Measurements from ENCODE around the gene SYT9. TPM values are rescaled to one million over a fixed set of nuclear protein-coding genes. Genes with fewer than 3 reads are reported as not detected.
A peak's percentile ranks its signal among the peaks of the same experiment; 100 is the strongest.

SYT9 gene
- total RNA-seq, 1 experiment from 2014 or later = not detected

DNA sequence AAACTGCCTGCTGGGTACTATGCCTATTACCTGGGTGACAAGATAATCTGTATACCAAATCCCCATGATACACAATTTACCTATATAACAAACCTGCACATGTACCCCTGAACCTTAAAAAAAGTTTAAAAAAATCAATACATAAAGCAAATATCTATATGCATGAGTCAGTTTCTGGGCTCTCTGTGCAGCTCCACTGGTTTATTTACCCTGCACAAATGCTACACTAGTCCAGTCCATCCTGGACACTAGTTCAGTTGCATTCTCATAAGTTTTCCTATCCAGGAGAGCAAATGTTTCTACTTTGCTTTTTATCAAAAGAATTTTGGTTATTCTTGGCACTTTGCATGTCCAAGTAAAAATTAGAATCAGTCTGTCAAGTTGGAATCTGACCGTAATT, 133.8 kb downstream of the SYT9 start:
- no peaks in the 10 kb centered on the region for H3K36me3 ChIP-seq (ENCODE audit: low read depth)
- H3K9me2 ChIP-seq (ENCODE audit: insufficient read depth) = no peaks in the 10 kb centered on the region
- H3K4me1 ChIP-seq (replicated peaks; ENCODE audit: insufficient read depth) = no peaks in the 10 kb centered on the region
- H3K4me2 ChIP-seq = no peak overlapping the region
- POLR2A ChIA-PET (ENCODE audit: unreplicated experiment) = no interaction called here
- intact Hi-C loops (cut with micrococcal nuclease; ENCODE audit: unreplicated experiment) = loop anchor here (2.0 kb wide), 1 partner anchor 35 kb away; no protein-coding TSS in a partner anchor
- CTCF ChIA-PET = no interaction called here
- no peak overlapping the region for H3K27ac ChIP-seq
- H3F3A ChIP-seq (ENCODE audit: insufficient read depth, low read depth) = no peaks in the 10 kb centered on the region
- H3K27me3 ChIP-seq (ENCODE audit: insufficient read depth, low read depth) = no peaks in the 10 kb centered on the region
- TF ChIP-seq, protein P1, sequence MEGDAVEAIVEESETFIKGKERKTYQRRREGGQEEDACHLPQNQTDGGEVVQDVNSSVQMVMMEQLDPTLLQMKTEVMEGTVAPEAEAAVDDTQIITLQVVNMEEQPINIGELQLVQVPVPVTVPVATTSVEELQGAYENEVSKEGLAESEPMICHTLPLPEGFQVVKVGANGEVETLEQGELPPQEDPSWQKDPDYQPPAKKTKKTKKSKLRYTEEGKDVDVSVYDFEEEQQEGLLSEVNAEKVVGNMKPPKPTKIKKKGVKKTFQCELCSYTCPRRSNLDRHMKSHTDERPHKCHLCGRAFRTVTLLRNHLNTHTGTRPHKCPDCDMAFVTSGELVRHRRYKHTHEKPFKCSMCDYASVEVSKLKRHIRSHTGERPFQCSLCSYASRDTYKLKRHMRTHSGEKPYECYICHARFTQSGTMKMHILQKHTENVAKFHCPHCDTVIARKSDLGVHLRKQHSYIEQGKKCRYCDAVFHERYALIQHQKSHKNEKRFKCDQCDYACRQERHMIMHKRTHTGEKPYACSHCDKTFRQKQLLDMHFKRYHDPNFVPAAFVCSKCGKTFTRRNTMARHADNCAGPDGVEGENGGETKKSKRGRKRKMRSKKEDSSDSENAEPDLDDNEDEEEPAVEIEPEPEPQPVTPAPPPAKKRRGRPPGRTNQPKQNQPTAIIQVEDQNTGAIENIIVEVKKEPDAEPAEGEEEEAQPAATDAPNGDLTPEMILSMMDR (conservative IDR thresholded peaks at IDR 0.05) = no peak
- TF ChIP-seq EZH2 (IDR thresholded peaks at IDR 0.05; ENCODE audit: low read depth) = no peak
- no peak overlapping the region for H3K4me3 ChIP-seq
- H2AFZ ChIP-seq = no peak overlapping the region
- BruUV-seq (replicated peaks) = no TSS peak
- H3K79me2 ChIP-seq (ENCODE audit: low read depth) = no peaks in the 10 kb centered on the region
- H3K9me3 ChIP-seq (ENCODE audit: insufficient read depth, low read depth) = no peaks in the 10 kb centered on the region
- no peaks in the 10 kb centered on the region for H4K20me1 ChIP-seq (ENCODE audit: insufficient read depth)
- DNase-seq = no peak

DNA sequence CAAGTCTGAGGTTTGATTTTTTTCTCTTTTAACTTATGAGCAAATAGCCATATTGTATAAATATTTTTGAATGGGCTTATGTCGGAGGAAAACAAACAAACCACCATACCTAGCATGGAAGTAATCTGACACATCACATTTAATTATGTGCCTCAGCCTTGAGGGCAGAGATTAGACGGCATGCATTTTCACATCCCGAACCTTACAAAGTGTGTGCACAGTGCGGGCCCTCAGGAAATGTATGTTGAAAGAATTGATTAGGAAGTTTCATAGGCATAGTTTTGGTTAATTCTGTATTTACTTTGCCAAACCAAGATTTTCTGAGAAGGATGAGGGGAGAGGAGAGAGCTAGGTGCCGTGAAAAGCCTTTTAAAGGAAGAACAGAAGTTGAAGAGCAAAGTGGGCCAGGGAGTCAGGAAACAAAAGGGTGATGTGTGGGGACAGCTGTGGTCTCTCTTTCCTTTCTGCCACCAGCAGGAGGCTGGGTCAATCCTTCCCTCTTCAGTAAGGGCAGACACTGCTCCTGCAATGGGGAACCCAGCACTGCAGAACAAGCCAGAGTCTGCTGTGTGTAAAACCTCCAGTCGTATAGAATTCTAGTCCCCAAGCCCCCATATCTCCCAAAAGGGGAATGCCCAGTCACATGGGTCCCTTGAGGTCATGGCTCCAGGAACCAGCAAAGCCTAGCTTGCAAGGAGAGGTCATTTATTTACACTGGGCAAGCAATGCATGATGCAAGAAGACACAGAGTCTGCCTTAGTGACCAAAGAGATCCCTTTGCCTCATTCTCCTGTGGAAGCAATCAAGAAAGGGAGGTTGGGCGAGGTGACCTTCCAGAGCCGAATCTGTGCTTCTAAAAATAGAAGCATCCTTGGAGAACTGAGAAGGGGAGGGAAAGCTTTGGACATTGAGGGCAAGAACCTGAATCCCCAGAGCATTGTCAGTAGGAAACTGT, 162.5 kb downstream of the SYT9 start:
- no peak overlapping the region for H3K27ac ChIP-seq
- CTCF ChIA-PET = no interaction called here
- no peaks in the 10 kb centered on the region for H3K79me2 ChIP-seq (ENCODE audit: low read depth)
- POLR2A ChIA-PET (ENCODE audit: unreplicated experiment) = no interaction called here
- H3K27me3 ChIP-seq (ENCODE audit: insufficient read depth, low read depth) = no peaks in the 10 kb centered on the region
- no TSS peak for BruUV-seq (replicated peaks)
- no peak overlapping the region for H2AFZ ChIP-seq
- H3K4me3 ChIP-seq = no peak overlapping the region
- TF ChIP-seq EZH2 (IDR thresholded peaks at IDR 0.05; ENCODE audit: low read depth) = no peak
- TF ChIP-seq, protein P1 (conservative IDR thresholded peaks at IDR 0.05) = no peak
- DNase-seq = peak in 1 of 2 experiments; percentile 69
- H3K36me3 ChIP-seq (ENCODE audit: low read depth) = no peaks in the 10 kb centered on the region
- H3K4me2 ChIP-seq = peak overlapping the region; percentile 34; the same call in 1 of the 2 replicates
- H3K9me3 ChIP-seq (ENCODE audit: insufficient read depth, low read depth) = no peaks in the 10 kb centered on the region
- intact Hi-C loops (cut with micrococcal nuclease; ENCODE audit: unreplicated experiment) = no loop called here
- no peaks in the 10 kb centered on the region for H3F3A ChIP-seq (ENCODE audit: insufficient read depth, low read depth)
- no peaks in the 10 kb centered on the region for H3K9me2 ChIP-seq (ENCODE audit: insufficient read depth)
- peaks cover 11% of the 10 kb centered on the region; the same call in 1 of the 2 replicates for H3K4me1 ChIP-seq (replicated peaks; ENCODE audit: insufficient read depth)
- no peaks in the 10 kb centered on the region for H4K20me1 ChIP-seq (ENCODE audit: insufficient read depth)

DNA sequence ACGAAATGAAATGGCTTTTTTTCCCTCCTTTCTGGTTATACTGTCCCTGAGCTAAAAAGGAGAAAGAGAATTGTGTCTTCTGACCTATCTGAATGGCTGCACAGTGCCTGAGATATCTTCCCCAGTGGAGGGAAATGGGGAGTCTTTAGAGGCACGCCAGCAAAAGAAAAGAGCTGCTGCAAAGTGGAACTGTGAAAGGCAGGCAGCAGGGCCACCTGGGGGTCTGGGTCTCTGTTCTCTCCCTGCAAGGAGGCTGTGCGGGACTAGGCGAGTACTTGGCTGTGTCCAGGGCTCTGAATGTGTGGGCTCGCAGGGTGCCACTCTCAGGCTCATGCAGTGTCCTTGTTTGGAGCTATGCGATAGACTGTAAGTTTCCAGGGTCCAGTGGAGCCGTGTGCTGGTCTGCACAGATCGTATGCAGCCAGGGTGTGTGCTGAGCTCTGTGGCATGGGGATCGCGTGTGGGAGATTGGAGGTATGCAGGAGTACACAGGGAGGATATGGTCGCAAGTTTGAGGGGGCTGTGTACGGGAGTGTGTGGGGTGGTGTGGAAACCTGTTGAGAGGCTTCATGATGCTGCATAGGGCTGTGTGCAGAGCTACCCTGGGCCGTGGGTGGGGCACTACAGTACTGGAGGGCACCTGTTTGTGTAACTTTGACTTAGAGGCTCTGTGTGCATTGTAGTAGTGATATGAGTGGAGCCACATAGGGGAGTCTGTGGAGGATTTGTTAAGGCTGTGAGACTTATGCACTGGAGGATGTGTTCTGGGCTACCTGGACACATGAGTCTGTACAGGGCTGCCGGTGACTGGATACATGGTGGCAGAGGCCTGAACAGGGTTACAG, 163.5 kb downstream of the SYT9 start:
- TF ChIP-seq EZH2 (IDR thresholded peaks at IDR 0.05; ENCODE audit: low read depth) = no peak
- TF ChIP-seq, protein P1 (conservative IDR thresholded peaks at IDR 0.05) = no peak
- peak overlapping the region; percentile 34; the same call in 1 of the 2 replicates for H3K4me2 ChIP-seq
- POLR2A ChIA-PET (ENCODE audit: unreplicated experiment) = no interaction called here
- H3K4me3 ChIP-seq = no peak overlapping the region
- H3K27ac ChIP-seq = no peak overlapping the region
- H3K9me3 ChIP-seq (ENCODE audit: insufficient read depth, low read depth) = no peaks in the 10 kb centered on the region
- H2AFZ ChIP-seq = no peak overlapping the region
- peaks cover 11% of the 10 kb centered on the region; the same call in 1 of the 2 replicates for H3K4me1 ChIP-seq (replicated peaks; ENCODE audit: insufficient read depth)
- H4K20me1 ChIP-seq (ENCODE audit: insufficient read depth) = no peaks in the 10 kb centered on the region
- intact Hi-C loops (cut with micrococcal nuclease; ENCODE audit: unreplicated experiment) = no loop called here
- H3K27me3 ChIP-seq (ENCODE audit: insufficient read depth, low read depth) = no peaks in the 10 kb centered on the region
- H3K9me2 ChIP-seq (ENCODE audit: insufficient read depth) = no peaks in the 10 kb centered on the region
- H3K79me2 ChIP-seq (ENCODE audit: low read depth) = no peaks in the 10 kb centered on the region
- DNase-seq = no peak
- CTCF ChIA-PET = no interaction called here
- H3F3A ChIP-seq (ENCODE audit: insufficient read depth, low read depth) = no peaks in the 10 kb centered on the region
- no peaks in the 10 kb centered on the region for H3K36me3 ChIP-seq (ENCODE audit: low read depth)
- BruUV-seq (replicated peaks) = no TSS peak
